Hematopoietic multipotent progenitor cell treated with erythropoietin and hydrocortisone succinate and interleukin-3 and kit ligand, for 6 days (in vitro differentiated cells): ENCODE results near the gene MRPL20.
"Not testable (repeated sequence)": the region's sequence is repeated elsewhere in the genome, so short reads cannot be mapped to it uniquely, and the experiment has no call there.

Experiments
- DNase-seq: peaks from one replicate; pipeline ENCODE4 v3.0.0-alpha.2; 2015

MRPL20 gene

GRCh38 chr1:1437033-1437903 lies 30.2 kb upstream of the MRPL20 start:
- no peak for DNase-seq

DNA sequence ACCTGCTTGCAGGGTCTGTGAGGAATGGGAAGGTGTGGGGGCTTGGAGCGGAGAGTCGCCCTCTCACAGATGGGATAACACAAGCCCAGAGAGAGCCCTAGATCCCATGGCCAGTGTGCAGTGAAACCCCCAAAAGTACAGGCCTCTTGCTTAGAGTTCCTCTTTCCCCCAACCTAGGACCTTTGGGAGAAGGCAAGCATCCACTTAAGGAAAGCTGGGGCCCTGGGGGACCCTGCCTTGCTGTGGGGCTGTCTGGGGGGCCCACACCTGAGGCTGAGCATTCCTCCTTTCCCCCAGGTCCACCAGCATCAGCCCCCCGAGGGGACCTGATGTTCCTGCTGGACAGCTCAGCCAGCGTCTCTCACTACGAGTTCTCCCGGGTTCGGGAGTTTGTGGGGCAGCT lies 29.5 kb upstream of the MRPL20 start:
- no peak for DNase-seq

GRCh38 chr1:1435911-1436629 lies 29.0 kb upstream of the MRPL20 start:
- DNase-seq: no peak

GRCh38 chr1:1435106-1435903 lies 28.2 kb upstream of the MRPL20 start, which contains the start of gene VWA1:
Gene VWA1 (plus strand): TSS chr1:1435690. CDS start chr1:1435749, 59 bp downstream.
- DNase-seq: peak; percentile 72

- no peak for DNase-seq
These were observed 27.7 kb upstream of the MRPL20 start for GRCh38 chr1:1434824-1435105.

DNA sequence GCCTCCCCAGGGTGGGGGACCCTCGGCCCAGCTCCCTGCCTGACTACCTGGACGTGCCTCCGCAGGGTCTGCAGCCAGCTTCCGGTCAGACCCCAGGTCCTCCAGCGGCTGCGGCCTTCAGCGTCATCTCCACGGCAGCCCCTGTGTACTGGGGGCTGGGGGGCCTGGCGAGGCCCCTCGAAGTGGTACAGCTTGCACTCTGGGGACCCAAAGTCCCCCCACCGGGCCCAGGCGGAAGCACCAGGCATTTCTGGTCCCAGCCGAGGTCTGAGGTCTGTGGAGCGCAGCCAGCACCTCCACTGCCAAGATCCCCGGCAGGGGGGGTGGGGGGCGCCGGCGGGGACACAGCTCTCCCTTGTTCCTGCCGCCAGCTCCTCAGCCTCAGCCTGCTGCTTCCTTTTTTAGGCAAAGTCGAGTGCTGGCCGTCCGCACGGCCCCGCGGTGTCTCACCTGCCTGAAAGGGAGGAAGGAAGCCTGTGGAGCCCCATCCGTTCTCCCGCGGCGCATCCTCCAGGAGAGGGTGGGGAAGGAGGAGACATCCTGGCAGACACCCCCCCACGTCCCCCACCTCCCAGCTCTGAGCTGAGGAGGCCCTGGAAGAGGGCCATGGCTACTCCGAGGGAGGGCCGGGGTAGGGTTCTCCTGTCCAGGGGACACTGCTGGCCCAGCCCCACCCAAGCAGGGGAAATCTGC lies 27.2 kb upstream of the MRPL20 start:
- DNase-seq: peak; percentile 43

DNA sequence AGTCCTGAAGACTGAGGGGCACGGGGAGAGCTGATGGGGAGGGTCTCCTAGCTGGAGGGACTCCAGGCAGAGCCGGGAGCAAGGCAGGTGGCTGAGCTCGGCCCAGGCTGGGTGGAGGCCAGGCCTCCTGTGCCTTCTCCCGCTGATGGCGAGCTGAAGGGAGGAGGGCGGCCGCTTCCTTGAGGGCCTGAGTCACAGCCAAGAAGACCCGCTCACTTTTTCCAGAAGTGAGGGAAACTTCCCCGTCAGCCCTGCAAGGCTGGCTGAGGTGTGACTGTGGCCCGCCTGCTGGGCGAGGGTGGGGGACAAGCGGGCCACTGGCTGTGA lies 26.7 kb upstream of the MRPL20 start:
- peak; percentile 34 for DNase-seq

- DNase-seq: no peak
These were observed 26.1 kb upstream of the MRPL20 start for GRCh38 chr1:1432951-1433803.

- no peak for DNase-seq
These were observed 25.3 kb upstream of the MRPL20 start for GRCh38 chr1:1432274-1432950.

DNA sequence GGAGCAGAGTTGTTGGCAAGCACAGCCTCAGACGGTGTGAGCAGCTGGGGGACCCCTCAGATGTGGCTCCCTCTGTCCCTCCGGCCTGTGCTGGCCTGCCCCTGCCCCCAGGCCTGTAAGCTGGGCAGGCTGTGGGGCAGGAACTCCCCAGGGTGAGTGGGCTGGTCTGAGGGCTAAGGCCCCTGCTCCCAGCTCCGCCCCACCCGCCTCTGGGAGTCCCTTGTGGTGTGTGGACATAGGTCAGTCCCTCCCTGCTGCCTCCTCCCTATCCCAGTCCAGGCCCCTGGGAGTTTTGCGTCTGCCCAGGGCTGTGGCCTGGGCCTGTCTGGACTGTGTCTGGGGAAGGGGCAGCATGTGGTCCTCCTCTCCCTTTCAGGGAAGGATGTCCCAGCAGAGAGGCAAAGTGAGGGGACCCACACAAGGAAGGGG lies 24.8 kb upstream of the MRPL20 start:
- no peak for DNase-seq

- no peak for DNase-seq
These were observed 24.1 kb upstream of the MRPL20 start for GRCh38 chr1:1430992-1431844.

DNA sequence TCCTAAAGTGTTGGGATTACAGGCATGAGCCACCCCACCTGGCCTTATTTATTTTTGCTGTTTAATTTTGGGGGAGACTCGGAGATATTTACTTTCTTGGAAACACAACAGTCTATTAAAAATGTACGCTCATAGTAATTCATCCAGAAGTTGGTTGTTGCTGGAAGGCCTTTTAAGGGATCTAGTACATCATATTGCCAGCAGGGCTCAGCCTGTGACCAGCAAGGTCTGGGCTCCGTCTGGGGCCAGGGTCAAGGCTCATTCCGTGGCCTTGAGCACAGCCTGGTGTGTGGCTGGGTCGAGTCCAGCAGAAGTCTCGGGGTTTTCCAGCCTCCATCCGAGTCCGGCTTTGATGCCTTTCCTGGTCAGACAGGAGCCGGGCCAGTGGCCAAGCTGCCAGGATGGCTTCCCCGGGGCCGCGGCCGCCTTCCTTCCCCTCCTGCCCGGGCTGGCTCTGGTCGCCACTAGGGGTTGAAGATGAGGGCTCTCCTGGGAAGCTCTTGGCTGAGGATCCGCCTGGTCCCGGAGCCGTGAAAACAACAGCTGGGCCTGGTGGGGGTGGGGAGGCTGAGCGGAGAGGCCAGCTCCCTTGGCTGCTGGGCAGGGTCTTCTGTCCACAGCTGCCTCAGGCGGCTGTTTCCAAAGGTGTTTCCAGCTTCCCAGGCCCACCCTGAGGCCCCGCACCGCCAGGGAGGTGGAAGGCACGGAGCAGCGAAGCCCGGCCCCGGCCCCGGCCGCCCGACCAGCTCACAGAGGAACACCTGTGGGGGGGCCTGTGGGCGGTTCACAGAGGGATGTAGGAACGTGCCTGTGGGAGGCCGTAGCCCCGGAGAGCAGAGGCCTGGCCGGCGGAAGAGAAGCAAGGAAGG lies 23.3 kb upstream of the MRPL20 start:
- no peak for DNase-seq

GRCh38 chr1:1429671-1430073 lies 22.6 kb upstream of the MRPL20 start:
- no peak for DNase-seq

- not testable (repeated sequence) for DNase-seq
These were observed 21.9 kb upstream of the MRPL20 start for GRCh38 chr1:1428967-1429366.

- DNase-seq: no peak
These were observed 21.1 kb upstream of the MRPL20 start for GRCh38 chr1:1428174-1428573.

GRCh38 chr1:1427820-1428148 lies 20.7 kb upstream of the MRPL20 start:
- DNase-seq: no peak

DNA sequence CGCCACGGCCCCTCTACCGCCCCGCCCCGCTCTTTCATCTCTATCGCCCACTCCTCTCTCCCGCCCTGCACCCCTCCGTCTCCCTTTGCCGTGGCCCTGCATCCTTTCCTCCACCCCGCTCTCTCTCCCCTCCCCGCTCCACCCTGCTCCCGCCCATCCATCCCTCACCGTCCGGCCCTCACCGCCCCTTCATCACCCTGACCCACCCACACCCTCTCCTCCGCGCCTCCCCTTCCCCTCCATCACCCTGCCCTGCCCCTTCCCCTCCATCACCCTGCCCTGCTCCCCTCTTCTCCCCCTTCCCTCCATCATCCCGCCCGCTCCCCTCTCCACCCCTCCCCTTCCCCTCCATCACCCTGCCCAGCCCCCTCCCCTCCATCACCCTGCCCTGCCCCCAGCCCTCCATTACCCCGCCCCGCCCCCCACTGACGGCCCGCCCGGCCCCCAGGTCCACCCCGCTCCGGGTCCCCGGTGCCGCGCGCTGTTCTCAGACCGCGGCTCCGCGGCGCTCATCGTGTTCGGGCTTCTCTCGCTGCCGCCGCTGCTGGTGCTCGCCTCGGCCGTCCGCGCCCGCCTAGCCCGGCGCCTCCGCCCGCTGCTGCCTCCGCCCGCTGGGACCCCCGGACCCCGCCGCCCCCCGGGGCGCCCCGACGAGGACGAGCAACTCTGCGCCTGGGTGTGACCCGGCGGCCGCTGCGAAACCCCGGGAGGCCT lies 20.2 kb upstream of the MRPL20 start:
- DNase-seq: no peak

GRCh38 chr1:1426496-1427105 lies 19.5 kb upstream of the MRPL20 start:
- no peak for DNase-seq
